ENCODE data around the gene NUPR1. TPM values are rescaled to one million over a fixed set of nuclear protein-coding genes. Genes with fewer than 3 reads are reported as not detected.
"Not testable (repeated sequence)": the region's sequence is repeated elsewhere in the genome, so short reads cannot be mapped to it uniquely, and the experiment has no call there.

The NUPR1 gene
- total RNA-seq, 1 donor from 2014 or later: 44.9 TPM

DNA sequence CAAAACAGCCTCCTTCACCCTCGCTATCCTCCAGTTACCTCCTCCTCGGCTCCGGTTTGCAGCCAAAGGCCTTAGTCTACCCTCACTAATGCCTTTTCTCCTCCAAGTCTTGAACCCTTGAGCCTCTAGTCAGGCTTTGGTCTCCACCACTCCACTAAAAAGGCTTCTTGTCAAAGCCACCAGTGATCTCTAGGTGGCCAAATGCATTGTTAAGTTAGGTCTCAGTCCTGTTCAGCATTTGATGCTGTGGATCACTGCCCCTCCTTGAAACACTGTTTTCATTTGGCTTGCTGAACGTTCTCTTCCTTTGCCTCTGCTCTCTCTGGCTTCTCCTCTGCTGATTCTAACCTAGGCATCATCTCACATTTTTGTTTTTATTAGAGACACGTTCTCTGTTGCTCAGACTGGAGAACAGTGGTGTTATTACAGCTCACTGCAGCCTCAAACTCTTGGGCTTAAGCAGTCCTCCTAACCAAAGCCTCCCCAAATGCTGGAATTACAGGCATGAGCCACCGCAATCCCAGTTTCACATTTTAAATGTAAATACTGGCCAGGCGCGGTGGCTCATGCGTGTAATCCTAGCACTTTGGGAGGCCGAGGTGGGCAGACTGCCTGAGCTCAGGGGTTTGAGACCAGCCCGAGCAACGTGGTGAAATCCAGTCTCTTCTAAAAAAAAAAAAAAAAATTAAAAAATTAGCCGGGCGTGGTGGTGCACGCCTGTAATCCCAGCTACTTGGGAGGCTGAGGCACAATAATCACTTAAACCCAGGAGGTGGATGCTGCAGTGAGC is 16.1 kb upstream of the NUPR1 start:
- DNase-seq (ENCODE audit: low spot score): no peak

GRCh38 chr16:28553776-28554633 is 15.2 kb upstream of the NUPR1 start, which contains the start of gene SGF29:
SGF29 (plus strand) TSS chr16:28553920; CDS start chr16:28581070, 27,150 bp downstream.
- peak; percentile 94 for DNase-seq (ENCODE audit: low spot score)

DNA sequence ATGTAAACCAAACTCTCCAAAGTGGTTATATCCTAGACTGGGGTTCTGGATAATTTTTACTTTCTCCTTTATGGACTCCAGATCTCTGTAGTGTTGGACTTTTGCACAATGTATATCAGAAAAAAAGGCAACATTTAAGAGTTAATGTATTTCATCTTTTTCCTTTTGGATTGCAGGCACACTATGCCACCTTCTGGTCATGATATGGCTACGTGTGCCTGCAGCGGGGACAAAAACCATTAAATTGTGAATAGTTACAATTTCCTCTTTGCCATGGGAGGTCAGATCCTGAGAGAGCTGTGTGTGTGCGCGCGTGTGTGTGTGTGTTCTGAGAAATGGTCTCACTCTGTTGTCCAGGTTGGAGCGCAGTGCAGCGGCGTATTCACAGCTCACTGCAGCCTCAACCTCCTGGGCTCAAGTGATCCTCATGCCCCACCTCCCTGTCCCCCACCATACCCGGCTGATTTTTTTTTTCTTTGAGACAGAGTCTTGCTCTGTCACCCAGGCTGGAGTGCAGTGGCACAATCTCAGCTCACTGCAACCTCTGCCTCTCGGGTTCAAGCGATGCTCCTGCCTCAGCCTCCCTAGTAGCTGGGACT is 10.6 kb upstream of the NUPR1 start:
- no peak for DNase-seq (ENCODE audit: low spot score)

DNA sequence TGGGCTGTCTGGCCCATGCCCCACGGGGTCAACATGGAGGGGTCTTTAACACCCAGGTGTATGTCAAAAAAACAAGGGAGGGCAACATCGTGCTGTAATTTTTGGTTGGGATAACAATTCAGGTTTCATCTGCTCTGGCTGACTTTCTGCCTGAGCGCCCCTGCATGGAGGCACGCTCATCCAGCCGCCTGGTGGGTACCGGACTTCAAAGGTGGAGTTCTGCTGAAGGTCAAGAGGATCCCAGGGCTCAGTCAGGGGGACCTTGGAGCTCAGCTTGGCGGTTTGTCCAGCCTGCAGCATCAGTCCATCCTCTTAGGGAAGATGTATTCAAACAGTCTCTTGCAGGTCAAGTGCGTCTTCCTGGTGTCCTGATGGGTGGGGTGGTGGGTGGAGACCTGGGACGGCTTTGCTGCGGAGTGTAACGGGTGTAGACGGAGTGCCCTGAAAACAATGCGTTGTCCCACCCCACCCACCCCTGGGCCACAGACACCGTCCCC is 9.6 kb upstream of the NUPR1 start:
- no peak for DNase-seq (ENCODE audit: low spot score)

DNA sequence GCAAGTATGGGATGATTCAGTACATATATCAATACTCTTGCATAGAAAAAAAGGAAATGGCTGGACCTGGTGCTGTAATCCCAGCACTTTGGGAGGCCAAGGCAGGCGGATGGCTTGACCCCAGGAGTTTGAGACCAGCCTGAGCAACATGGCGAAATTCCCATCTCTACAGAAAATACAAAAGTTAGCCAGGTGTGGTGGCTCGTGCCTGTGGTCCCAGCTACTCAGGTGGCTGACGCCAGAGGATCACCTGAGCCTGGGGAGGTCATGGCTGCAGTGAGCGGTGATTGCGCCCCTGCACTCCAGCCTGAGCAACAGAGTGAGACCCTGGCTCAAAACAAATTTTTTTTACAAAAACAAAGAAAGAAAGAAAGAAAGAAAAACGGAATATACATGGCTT is 7.9 kb upstream of the NUPR1 start:
- no peak for DNase-seq (ENCODE audit: low spot score)

GRCh38 chr16:28545964-28546363 is 7.2 kb upstream of the NUPR1 start:
- not testable (repeated sequence) for DNase-seq (ENCODE audit: low spot score)

GRCh38 chr16:28544998-28545397 is 6.2 kb upstream of the NUPR1 start:
- DNase-seq (ENCODE audit: low spot score): no peak

- DNase-seq (ENCODE audit: low spot score): peak; percentile 48
Observed at GRCh38 chr16:28543072-28543471, 4.3 kb upstream of the NUPR1 start.

DNA sequence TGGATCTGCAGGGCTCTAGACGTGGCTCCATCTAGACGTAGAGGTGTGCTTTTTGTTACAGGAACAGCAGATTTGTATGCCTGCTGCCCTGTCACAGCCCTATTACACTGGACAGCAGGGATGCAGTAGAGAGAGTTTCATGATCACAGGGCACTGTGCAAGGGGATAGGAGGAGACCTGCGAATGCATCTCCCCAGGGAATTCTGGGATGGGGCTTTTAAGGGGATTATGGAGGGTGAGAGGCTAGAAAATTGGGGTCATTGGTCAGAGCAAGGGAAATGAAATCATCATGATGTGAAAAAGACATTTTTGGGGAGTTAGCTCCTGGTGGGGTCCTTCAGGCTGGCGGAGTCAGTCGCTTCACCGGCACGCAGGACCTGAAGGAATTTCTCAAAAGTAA is 3.9 kb upstream of the NUPR1 start:
- no peak for DNase-seq (ENCODE audit: low spot score)

- no peak for DNase-seq (ENCODE audit: low spot score)
Observed at GRCh38 chr16:28540346-28540745, 1.6 kb upstream of the NUPR1 start.

DNA sequence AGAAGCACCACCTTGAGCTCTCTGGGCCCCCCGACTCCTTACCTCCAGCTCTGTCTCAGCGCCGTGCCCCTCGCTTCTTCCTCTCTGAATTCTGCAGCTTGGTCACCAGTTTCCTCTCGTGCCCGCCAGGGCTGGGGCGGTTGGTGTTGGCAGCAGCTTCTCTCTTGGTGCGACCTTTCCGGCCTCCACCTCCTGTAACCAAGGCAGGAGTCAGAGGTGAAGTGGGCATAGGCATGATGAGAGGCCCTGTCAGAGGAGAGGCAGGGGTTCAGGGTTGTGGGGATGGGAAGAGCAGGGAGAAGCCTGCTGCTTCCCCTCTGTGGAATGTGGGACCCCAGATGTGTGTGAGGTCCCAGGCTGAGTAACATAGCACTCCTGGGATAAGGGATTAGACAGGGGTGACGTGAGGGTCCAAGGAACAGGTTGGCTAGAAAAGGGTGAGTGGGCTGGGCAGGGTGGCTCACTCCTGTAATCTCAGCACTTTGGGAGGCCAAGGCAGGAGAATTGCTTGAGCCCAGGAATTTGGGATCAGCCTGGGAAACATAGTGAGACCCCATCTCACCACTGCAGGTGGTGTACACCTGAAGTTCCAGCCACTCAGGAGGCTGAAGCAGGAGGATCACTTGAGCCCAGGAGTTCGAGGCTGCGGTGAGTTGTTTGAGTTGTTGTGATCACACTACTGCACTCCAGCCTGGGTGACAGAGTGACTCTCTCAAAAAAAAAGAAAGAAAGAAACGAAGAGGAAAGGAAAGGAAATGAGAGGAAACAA is 626 bp downstream of the NUPR1 start:
- no peak for DNase-seq (ENCODE audit: low spot score)

- DNase-seq (ENCODE audit: low spot score): no peak
Observed at GRCh38 chr16:28537076-28537475, 1.7 kb downstream of the NUPR1 start.

GRCh38 chr16:28534542-28535373 is 4.0 kb downstream of the NUPR1 start:
- DNase-seq (ENCODE audit: low spot score): no peak

DNA sequence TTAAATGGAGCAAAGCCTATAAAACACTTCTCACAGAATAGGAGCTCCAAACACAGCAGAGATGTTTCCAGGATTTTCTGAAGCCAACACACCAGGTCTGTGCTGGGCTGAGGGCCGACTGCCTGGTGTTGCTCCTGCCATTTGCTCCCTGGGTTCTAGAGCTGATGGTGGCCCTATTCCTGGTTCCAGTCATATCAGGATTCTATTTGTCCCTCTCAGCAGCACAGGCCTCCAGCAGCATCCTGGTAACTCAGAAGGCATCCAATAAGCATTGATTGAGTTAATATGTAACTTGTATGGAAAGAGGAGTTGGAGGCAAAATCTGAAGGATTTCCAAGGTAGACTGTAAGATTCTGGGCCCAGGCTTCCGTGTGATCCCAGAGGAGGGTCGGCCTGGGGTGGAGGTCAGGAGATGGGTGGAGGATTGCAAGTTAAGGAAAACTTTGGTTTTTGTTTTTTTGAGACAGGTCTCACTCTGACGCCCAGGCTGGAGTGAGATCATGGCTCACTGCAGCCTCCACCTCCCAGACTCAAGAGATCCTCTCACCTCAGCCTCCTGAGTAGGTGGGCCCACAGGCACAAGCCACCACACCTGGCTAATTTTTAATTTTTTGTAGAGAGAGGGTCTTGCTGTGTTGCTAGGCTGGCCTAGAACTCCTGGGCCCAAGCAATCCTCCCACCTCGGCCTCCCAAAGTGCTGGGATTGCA is 5.7 kb downstream of the NUPR1 start:
- DNase-seq (ENCODE audit: low spot score): no peak

DNA sequence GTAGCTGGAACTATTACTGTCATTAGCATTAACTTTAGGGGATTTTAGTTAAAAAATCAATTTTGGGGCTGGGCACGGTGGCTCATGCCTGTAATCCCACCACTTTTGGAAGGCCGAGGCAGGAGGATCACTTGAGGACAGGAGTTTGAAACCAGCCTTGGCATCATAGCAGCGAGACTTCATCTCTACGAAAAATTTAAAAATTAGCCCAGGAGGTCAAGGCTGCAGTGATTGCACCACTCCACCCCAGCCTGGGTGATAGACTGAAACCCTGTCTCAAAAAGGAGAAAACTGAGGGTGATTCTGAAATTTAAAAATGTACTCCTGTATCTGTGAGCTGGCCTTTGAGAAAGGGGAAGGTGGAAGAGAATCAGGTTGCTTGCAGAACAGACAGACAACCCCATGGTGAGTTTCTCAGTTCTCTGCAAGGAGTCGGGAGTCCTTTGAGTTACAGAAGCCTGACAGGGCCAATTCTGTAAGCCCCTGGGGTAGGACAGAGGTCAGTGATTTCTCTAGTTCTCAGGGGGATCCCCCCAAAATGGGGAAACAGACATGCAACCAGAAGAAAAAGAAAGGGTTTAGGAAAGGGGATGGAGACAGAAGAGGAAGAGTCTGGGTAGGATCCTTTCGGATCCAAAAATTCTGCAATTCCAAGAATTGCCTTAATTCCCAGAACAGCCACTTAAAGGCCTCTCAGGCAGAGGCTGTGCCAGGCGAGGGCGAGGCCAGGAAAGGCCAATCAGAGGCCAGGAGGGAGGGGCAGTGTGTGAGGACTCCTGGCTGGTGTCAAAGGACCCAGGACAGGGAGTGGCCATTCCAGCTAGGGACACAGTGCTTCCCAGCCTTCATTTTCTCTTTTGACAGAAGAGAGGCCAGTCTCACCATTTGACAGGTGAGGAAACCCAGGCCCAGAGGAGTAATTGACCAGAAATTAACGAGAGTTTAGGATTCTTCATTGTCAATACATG is 6.7 kb downstream of the NUPR1 start:
- peak; percentile 64 for DNase-seq (ENCODE audit: low spot score)

GRCh38 chr16:28529124-28529523 is 9.7 kb downstream of the NUPR1 start:
- no peak for DNase-seq (ENCODE audit: low spot score)

DNA sequence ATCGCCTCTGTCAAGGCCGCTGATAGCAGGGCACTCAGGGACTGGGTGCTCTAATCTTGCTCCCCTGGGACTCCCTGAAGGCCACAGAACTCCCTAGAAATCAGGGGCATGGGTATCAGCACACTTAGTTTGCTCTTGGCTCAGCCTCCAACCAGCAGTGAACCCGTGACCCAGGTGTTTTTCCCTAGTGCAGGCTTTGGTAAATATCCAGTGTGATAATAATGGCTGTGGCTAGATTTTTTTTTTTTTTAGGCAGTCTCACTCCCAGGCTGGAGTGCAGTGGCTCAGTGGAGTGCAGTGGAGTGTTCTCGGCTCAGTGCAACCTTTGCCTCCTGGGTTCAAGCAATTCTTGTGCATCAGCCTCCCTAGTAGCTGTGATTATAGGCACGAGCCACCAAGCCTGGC is 10.3 kb downstream of the NUPR1 start:
- no peak for DNase-seq (ENCODE audit: low spot score)

DNA sequence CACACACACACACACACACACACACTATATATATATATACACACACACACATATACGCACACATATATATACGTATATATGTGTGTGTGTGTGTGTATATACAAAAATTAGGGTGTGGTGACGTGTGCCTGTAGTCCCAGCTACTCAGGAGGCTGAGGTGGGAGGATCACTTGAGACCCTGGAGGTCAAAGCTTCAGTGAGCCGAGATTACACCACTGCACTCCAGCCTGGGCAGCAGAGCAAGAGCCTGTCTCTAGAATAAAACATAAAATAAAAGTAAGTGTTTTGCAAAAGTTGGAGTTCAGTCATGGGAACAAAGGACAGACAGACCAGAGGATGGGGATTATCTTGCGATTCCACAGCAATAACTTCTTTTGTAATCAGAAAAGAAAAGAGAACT is 10.8 kb downstream of the NUPR1 start:
- no peak for DNase-seq (ENCODE audit: low spot score)
